ENCODE measurements around the gene KRT4. TPM values are rescaled to one million over a fixed set of nuclear protein-coding genes. Genes with fewer than 3 reads are reported as not detected.
"Not testable (repeated sequence)": the region's sequence is repeated elsewhere in the genome, so short reads cannot be mapped to it uniquely, and the experiment has no call there.

The KRT4 gene
- total and polyA plus RNA-seq, 2 experiments from 2014 or later, result not detected

GRCh38 chr12:52856787-52857186, 42.9 kb upstream of the KRT4 start:
- peaks cover 12% of the 10 kb centered on the region for H3K27me3 ChIP-seq
- DNase-seq (ENCODE audit: low read depth in 1 of 2, low spot score in 1 of 2), result no peak
- H3K27ac ChIP-seq, result no peak overlapping the region
- TF ChIP-seq CTCF (IDR thresholded peaks at IDR 0.05; ENCODE audit: low read depth, low read length), result no peak
- no peaks in the 10 kb centered on the region for H3K4me1 ChIP-seq (ENCODE audit: low read depth)
- H3K36me3 ChIP-seq, result no peaks in the 10 kb centered on the region
- H3K9me3 ChIP-seq (ENCODE audit: low read depth), result no peaks in the 10 kb centered on the region
- H3K4me3 ChIP-seq, result no peak overlapping the region

- not testable (repeated sequence) for H3K4me1 ChIP-seq (ENCODE audit: low read depth); H3K27ac ChIP-seq; H3K36me3 ChIP-seq; DNase-seq (ENCODE audit: low read depth in 1 of 2, low spot score in 1 of 2); H3K9me3 ChIP-seq (ENCODE audit: low read depth); H3K4me3 ChIP-seq
- peaks cover 12% of the 10 kb centered on the region for H3K27me3 ChIP-seq
Measured at GRCh38 chr12:52856077-52856476, 42.2 kb upstream of the KRT4 start.

GRCh38 chr12:52851787-52852186, 37.9 kb upstream of the KRT4 start:
- Histone ChIP-seq H3K4me3 (no peak overlapping the region), H3K27ac (no peak overlapping the region), H3K4me1 (ENCODE audit: low read depth) (no peaks in the 10 kb centered on the region), H3K27me3 (peaks cover 12% of the 10 kb centered on the region), H3K9me3 (ENCODE audit: low read depth) (no peaks in the 10 kb centered on the region), H3K36me3 (no peaks in the 10 kb centered on the region)
- TF ChIP-seq CTCF (IDR thresholded peaks at IDR 0.05; ENCODE audit: low read depth, low read length), result no peak
- no peak for DNase-seq (ENCODE audit: low read depth in 1 of 2, low spot score in 1 of 2)

GRCh38 chr12:52850681-52851080, 36.8 kb upstream of the KRT4 start:
- no peak for DNase-seq (ENCODE audit: low read depth in 1 of 2, low spot score in 1 of 2)
- Histone ChIP-seq H3K9me3 (ENCODE audit: low read depth) (no peaks in the 10 kb centered on the region), H3K4me3 (no peak overlapping the region), H3K27ac (no peak overlapping the region), H3K27me3 (peaks cover 12% of the 10 kb centered on the region), H3K4me1 (ENCODE audit: low read depth) (no peaks in the 10 kb centered on the region), H3K36me3 (no peaks in the 10 kb centered on the region)
- TF ChIP-seq CTCF (IDR thresholded peaks at IDR 0.05; ENCODE audit: low read depth, low read length), result no peak

DNA sequence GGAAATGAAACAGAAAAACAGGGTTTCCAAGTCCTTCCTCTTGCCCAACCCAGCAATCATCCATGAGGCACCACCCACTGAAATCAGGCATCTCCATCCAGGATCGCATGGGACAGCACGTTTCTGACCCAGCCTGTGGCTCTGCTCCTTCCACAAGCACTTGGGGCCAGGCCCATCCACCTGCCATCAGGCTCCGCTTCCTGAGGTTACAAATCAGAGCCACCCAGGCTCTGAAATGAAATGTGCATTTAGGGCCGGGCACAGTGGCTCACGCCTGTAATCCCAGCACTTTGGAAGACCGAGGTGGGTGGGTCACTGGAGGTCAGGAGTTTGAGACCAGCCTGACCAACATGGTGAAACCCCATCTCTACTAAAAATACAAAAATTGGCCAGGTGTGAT, 35.6 kb upstream of the KRT4 start:
- H3K4me3 ChIP-seq, result no peak overlapping the region
- no peaks in the 10 kb centered on the region for H3K4me1 ChIP-seq (ENCODE audit: low read depth)
- no peak overlapping the region for H3K27ac ChIP-seq
- no peak for TF ChIP-seq CTCF (IDR thresholded peaks at IDR 0.05; ENCODE audit: low read depth, low read length)
- peaks cover 12% of the 10 kb centered on the region for H3K27me3 ChIP-seq
- H3K36me3 ChIP-seq, result no peaks in the 10 kb centered on the region
- DNase-seq (ENCODE audit: low read depth in 1 of 2, low spot score in 1 of 2), result no peak
- no peaks in the 10 kb centered on the region for H3K9me3 ChIP-seq (ENCODE audit: low read depth)

DNA sequence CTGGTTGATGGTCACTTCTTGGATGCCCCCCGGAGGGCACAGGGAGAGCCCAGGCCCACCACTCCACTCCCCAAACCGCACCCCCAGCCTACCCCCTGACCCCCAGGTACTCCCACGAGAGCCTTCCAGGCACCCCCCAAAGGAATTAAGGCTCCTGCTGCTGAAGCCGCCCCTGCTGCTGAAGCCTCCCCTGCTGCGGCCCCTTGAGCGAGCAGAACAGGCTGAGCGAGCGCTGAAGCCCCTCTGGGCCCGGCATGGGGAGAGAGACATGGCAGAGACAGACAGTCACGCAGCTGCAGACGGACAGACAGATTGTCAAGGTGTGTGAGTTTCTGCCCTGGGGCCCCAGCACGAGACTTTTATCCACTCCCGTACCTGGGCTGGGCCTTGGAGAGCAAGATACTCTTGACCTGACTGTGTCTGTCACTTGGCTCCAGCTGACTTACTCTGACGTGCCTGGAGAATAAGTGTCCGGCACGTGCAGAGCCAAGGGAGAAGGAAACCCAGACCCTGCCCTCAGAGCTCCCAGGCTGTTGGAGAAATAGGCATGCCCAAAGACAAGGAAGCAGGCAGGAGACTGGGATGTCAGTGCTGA, 34.8 kb upstream of the KRT4 start, which contains the start of gene KRT78:
Gene KRT78, minus strand, starts transcription at position 334 of the 595 bp plus-strand sequence. Its CDS starts 64 bp downstream, at position 270.
- no peaks in the 10 kb centered on the region for H3K36me3 ChIP-seq
- H3K4me1 ChIP-seq (ENCODE audit: low read depth), result no peaks in the 10 kb centered on the region
- TF ChIP-seq CTCF (IDR thresholded peaks at IDR 0.05; ENCODE audit: low read depth, low read length), result no peak
- no peaks in the 10 kb centered on the region for H3K9me3 ChIP-seq (ENCODE audit: low read depth)
- no peak within 1 kb of the TSS for H3K4me3 ChIP-seq
- H3K27me3 ChIP-seq, result peaks cover 11% of the 10 kb centered on the region
- H3K27ac ChIP-seq, result no peak within 1 kb of the TSS
- DNase-seq (ENCODE audit: low read depth in 1 of 2, low spot score in 1 of 2), result no peak
